Caco-2 (cell line): ENCODE data around the gene SLC2A13. TPM values are rescaled to one million over a fixed set of nuclear protein-coding genes. Genes with fewer than 3 reads are reported as not detected.

Experiments
- BruUV-seq: library from RNA; stranded (reverse); fragments of 400-500 nt; replicated peaks from 2 replicates; lab custom pipeline; 2021; lab: Mats Ljungman, UMichigan
- CTCF ChIA-PET: fragments of 300-600 bp; sonication (Branson Sonifier 250); formaldehyde crosslinking; loops from one replicate; lab custom pipeline; 2022; ENCODE audit warnings: antibody characterized with exemption; lab: Charles Lee
- POLR2A ChIA-PET: fragments of 300-600 bp; sonication (Branson Sonifier 250); formaldehyde crosslinking; loops from one replicate; lab custom pipeline; 2022; ENCODE audit warnings: antibody characterized with exemption; lab: Charles Lee
- DNase-seq, 2 experiments: peaks; one replicate each; pipeline versions ENCODE4 v3.0.0 to v3.0.0-alpha.2; 2020 to 2022
- H3K27me3 ChIP-seq: replicated peaks from 2 replicates; pipeline ENCODE4 v1.6.0; 2011; ENCODE audit warnings: low read length; ENCODE audit not compliant: control insufficient read depth, insufficient read depth
- H3K36me3 ChIP-seq: 2 replicates; pipeline ENCODE4 v1.5.1; 2011; ENCODE audit warnings: low read length; ENCODE audit not compliant: control insufficient read depth, insufficient read depth
- H3K4me1 ChIP-seq: fragments of 250-450 bp; sonication (Bioruptor Pico); 2 replicates; pipeline ENCODE4 v1.5.1; 2020; ENCODE audit warnings: mild to moderate bottlenecking
- H3K4me3 ChIP-seq: 2 replicates; pipeline ENCODE4 v1.5.1; 2011; ENCODE audit warnings: low read depth, mild to moderate bottlenecking, control low read depth, low read length
- H3K9me3 ChIP-seq: fragments of 250-450 bp; sonication (Bioruptor Pico); 2 replicates; pipeline ENCODE4 v1.5.1; 2020; ENCODE audit warnings: mild to moderate bottlenecking, moderate library complexity
- H3K27ac Mint-ChIP-seq: one replicate; pipeline ENCODE4 v1.8.0; 2022; ENCODE audit warnings: mixed read lengths; ENCODE audit not compliant: unreplicated experiment
- H3K27me3 Mint-ChIP-seq: one replicate; pipeline ENCODE4 v1.8.0; 2022; ENCODE audit warnings: mixed read lengths; ENCODE audit not compliant: insufficient read depth, unreplicated experiment
- H3K36me3 Mint-ChIP-seq: one replicate; pipeline ENCODE4 v1.8.0; 2022; ENCODE audit warnings: mild to moderate bottlenecking, mixed read lengths; ENCODE audit not compliant: insufficient read depth, unreplicated experiment
- H3K4me1 Mint-ChIP-seq: one replicate; pipeline ENCODE4 v1.8.0; 2022; ENCODE audit warnings: low read depth, mixed read lengths; ENCODE audit not compliant: unreplicated experiment
- H3K4me3 Mint-ChIP-seq: one replicate; pipeline ENCODE4 v1.8.0; 2022; ENCODE audit warnings: mild to moderate bottlenecking, moderate library complexity, mixed read lengths; ENCODE audit not compliant: unreplicated experiment
- H3K9me3 Mint-ChIP-seq: one replicate; pipeline ENCODE4 v1.8.0; 2022; ENCODE audit warnings: mixed read lengths; ENCODE audit not compliant: unreplicated experiment
- intact Hi-C: fragments of 100-400 bp; cut with micrococcal nuclease; formaldehyde crosslinking; loops from one replicate; pipeline ENCODE4 v1.10.0; 2022; ENCODE audit not compliant: unreplicated experiment
- total RNA-seq: library from RNA; stranded (reverse); gene quantifications from 2 replicates; pipeline ENCODE4 v1.2.3, GENCODE V29; 2022
- TF ChIP-seq, protein P1 (sequence below), 2 experiments: fragments of 200-600 bp in 1 of 2; IDR thresholded peaks; 1 replicate in 1 of 2; 2 replicates in 1 of 2; pipeline versions ENCODE4 v1.5.1 to v1.8.0; 2011 to 2022; ENCODE audit warnings: antibody characterized with exemption in 1 of 2, control low read depth in 1 of 2, inconsistent platforms in 1 of 2, low read depth in 1 of 2, low read length in 1 of 2, mild to moderate bottlenecking in 1 of 2, moderate library complexity in 1 of 2; ENCODE audit not compliant: insufficient read depth in 1 of 2, severe bottlenecking in 1 of 2, unreplicated experiment in 1 of 2

Gene SLC2A13
- total RNA-seq, 1 experiment from 2014 or later, result 3.0 TPM

DNA sequence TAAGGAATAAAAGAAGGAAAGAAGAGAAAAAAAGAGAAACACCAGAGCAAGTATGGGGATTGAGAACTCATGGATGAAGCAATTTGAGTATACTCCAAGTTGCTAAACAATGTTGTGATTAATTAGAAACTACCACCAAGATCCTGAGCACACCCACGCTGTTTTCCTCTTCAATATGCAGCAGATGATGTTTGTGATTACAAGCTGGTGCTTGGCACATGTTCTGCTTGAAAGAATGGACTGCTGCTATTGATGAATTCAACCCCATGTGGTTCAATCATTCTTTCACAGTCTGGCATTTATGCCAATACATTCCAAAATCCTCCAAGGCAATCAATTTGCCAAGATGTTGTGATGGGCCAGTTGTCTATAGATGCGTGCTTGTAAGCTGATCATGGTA is 146.8 kb downstream of the SLC2A13 start:
- intact Hi-C loops, result no loop called here
- Histone ChIP-seq H3K36me3 (no peaks in the 10 kb centered on the region), H3K4me3 (no peak overlapping the region), H3K9me3 (no peaks in the 10 kb centered on the region), H3K27me3 (no peaks in the 10 kb centered on the region), H3K4me1 (no peaks in the 10 kb centered on the region)
- H3K4me1 Mint-ChIP-seq, result no peaks in the 10 kb centered on the region
- no peak for DNase-seq
- H3K9me3 Mint-ChIP-seq, result no peaks in the 10 kb centered on the region
- no peaks in the 10 kb centered on the region for H3K36me3 Mint-ChIP-seq
- CTCF ChIA-PET, result no interaction called here
- H3K27ac Mint-ChIP-seq, result no peak overlapping the region
- peaks cover 3% of the 10 kb centered on the region for H3K27me3 Mint-ChIP-seq
- BruUV-seq, result no TSS peak
- H3K4me3 Mint-ChIP-seq, result no peak overlapping the region
- POLR2A ChIA-PET, result no interaction called here
- TF ChIP-seq, protein P1, sequence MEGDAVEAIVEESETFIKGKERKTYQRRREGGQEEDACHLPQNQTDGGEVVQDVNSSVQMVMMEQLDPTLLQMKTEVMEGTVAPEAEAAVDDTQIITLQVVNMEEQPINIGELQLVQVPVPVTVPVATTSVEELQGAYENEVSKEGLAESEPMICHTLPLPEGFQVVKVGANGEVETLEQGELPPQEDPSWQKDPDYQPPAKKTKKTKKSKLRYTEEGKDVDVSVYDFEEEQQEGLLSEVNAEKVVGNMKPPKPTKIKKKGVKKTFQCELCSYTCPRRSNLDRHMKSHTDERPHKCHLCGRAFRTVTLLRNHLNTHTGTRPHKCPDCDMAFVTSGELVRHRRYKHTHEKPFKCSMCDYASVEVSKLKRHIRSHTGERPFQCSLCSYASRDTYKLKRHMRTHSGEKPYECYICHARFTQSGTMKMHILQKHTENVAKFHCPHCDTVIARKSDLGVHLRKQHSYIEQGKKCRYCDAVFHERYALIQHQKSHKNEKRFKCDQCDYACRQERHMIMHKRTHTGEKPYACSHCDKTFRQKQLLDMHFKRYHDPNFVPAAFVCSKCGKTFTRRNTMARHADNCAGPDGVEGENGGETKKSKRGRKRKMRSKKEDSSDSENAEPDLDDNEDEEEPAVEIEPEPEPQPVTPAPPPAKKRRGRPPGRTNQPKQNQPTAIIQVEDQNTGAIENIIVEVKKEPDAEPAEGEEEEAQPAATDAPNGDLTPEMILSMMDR (IDR thresholded peaks at IDR 0.05; ENCODE audit: insufficient read depth in 1 of 2, low read depth in 1 of 2, low read length in 1 of 2, severe bottlenecking in 1 of 2, unreplicated experiment in 1 of 2), result no peak

DNA sequence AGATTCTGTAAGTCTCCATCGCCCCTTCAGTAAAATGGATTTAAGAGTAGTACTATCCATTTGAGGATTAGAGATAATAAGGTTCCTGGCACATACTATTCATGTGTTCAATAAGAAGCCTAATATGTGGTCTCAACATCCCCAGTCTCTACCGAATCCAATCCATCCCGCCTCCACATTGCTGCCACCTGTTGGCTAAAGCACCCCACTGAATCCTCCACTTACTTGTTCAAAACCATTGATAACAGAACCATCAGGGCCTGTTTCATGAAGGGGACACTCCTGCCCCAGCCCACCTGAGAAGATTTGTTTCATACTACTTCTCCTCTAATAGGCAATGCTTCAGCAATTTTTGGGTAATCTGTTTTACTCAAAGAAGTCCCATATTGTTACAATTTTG is 147.5 kb downstream of the SLC2A13 start:
- Histone ChIP-seq H3K27me3 (no peaks in the 10 kb centered on the region), H3K4me3 (no peak overlapping the region), H3K4me1 (no peaks in the 10 kb centered on the region), H3K9me3 (no peaks in the 10 kb centered on the region), H3K36me3 (no peaks in the 10 kb centered on the region)
- TF ChIP-seq, protein P1 (IDR thresholded peaks at IDR 0.05; ENCODE audit: insufficient read depth in 1 of 2, low read depth in 1 of 2, low read length in 1 of 2, severe bottlenecking in 1 of 2, unreplicated experiment in 1 of 2), result peak; percentile 55 to 67
- DNase-seq, result peak in 1 of 2 experiments; percentile 32
- no peak overlapping the region for H3K27ac Mint-ChIP-seq
- intact Hi-C loops, result loop anchor here (1.0 kb wide), 2 partner anchors 151 to 193 kb away; no protein-coding TSS in a partner anchor
- peaks cover 3% of the 10 kb centered on the region for H3K27me3 Mint-ChIP-seq
- POLR2A ChIA-PET, result no interaction called here
- no peaks in the 10 kb centered on the region for H3K4me1 Mint-ChIP-seq
- H3K9me3 Mint-ChIP-seq, result no peaks in the 10 kb centered on the region
- H3K4me3 Mint-ChIP-seq, result no peak overlapping the region
- no peaks in the 10 kb centered on the region for H3K36me3 Mint-ChIP-seq
- BruUV-seq, result no TSS peak
- CTCF ChIA-PET, result no interaction called here

DNA sequence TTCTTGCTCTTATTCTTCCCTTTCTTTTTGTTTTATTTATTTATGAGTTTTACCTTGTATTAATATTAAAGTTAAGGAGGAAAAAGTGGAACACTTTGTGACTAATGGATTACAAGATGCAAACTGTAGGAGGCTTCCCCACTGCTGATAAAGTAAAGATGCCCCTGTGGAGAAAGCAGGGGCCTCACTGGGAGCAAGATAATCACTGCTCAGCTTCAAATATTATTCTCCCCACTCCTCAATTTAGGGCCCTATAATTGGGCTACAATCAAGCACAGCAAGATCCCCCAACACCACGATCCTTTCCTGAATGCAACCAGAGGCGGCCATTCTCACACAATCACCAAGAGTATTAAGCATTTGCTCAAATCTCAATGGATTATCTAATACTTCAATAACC is 149.2 kb downstream of the SLC2A13 start:
- no peak for DNase-seq
- H3K4me3 Mint-ChIP-seq, result no peak overlapping the region
- no peaks in the 10 kb centered on the region for H3K4me1 Mint-ChIP-seq
- no peaks in the 10 kb centered on the region for H3K9me3 ChIP-seq
- H3K36me3 ChIP-seq, result no peaks in the 10 kb centered on the region
- ChIA-PET CTCF (no interaction called here), POLR2A (no interaction called here)
- no TSS peak for BruUV-seq
- H3K27ac Mint-ChIP-seq, result no peak overlapping the region
- H3K27me3 Mint-ChIP-seq, result peaks cover 3% of the 10 kb centered on the region
- TF ChIP-seq, protein P1 (IDR thresholded peaks at IDR 0.05; ENCODE audit: insufficient read depth in 1 of 2, low read depth in 1 of 2, low read length in 1 of 2, severe bottlenecking in 1 of 2, unreplicated experiment in 1 of 2), result no peak
- intact Hi-C loops, result no loop called here
- H3K36me3 Mint-ChIP-seq, result no peaks in the 10 kb centered on the region
- H3K9me3 Mint-ChIP-seq, result no peaks in the 10 kb centered on the region
- H3K4me1 ChIP-seq, result no peaks in the 10 kb centered on the region
- no peak overlapping the region for H3K4me3 ChIP-seq
- no peaks in the 10 kb centered on the region for H3K27me3 ChIP-seq
